DMS53 treated with DMSO at 0.1 percent for 48 hours (cell line): ENCODE results near the gene SAMD4B.
"Not testable (repeated sequence)": the region's sequence is repeated elsewhere in the genome, so short reads cannot be mapped to it uniquely, and the experiment has no call there.

Experiments used
- DNase-seq: peaks from one replicate; lab custom pipeline; 2025; ENCODE audit not compliant: unreplicated experiment; lab: John Stamatoyannopoulos, UW

SAMD4B gene

DNA sequence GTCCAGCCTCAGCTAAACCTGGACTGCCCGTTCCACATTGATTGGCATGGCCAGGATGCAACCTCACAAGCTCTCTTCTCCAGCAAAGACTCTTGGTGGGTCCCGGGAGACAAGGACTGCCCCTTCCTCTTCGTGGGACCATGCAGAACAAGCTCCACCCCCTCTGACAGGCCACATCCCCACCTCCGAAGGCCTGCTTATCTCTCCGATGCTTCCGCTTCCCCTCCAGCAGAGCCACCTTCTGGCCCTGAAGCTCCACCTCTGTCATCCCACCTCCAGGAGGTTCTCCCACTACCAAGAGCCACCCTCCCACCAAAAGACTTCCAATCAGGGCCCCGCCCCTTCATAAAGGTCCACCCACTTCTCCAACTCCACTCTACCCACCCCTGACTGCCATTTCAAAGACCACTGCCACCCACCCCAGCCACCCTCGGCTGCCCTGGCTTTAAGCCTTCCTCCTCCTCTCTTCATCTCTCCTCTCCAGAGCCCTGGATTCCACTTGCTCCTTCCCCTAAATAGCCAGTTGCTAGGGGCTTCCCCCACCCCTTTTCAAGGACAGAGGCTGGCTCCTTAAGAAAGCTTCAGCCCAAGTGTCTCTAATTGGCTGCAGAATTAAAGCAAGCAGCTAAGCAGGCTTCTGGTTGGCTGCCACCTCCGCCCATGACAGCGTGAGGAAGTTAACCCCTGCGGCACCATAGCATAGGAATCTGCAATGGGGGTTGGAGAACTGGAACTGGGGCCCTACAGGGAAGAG, 31.5 kb upstream of the SAMD4B start:
- DNase-seq = no peak

DNA sequence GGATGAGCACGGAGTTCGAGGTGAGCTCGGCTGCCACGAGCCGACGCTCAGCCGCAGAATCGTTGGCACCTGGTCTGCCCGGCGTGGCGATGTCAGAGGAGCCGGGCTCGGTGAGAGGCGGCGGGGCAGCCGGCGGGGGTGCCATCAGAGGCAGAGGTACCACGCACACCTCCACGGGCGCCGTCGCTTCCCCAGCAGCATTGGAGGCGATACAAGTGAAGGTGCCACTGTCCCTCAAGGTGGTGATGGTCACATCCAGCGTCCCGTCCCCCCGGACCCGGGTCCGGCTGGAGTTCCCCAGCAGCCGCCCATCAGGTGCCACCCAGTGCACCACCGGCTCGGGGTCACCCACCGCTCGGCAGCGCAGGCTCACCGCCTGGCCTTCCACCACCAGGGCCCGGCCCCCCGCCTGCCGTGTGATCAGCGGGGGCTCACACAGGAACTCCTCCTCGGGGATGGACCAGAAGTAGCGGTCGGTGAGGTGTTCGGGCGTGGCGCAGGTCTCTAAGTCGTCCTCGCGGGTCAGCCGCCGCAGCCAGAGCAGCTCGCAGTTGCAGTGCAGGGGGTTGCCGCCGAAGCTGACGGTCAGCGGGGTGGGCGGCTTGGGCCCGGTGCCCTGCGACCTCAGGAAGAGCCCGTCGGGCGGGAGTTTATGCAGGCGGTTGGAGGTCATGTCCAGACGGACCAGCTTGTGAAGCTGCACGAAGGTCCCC, 28.0 kb upstream of the SAMD4B start:
- DNase-seq = no peak

DNA sequence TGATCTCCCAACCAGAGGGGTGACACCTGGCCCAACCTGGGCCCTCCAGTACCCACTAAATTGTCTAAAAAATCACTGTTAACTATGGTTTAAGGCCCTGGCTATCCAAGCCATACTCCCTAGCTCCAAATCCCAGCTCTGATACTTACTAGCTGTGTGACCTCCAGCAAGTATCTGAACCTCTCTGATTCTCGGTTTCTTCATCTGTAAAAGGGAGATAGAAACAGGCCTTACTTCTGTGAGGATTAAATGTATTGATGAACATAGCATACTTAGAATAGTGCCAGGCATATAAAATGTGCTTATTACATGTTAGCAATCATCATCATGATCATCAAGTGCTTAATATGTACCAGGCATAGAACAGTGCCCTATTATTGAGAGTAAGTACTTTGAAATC, 26.3 kb upstream of the SAMD4B start:
- DNase-seq = no peak

DNA sequence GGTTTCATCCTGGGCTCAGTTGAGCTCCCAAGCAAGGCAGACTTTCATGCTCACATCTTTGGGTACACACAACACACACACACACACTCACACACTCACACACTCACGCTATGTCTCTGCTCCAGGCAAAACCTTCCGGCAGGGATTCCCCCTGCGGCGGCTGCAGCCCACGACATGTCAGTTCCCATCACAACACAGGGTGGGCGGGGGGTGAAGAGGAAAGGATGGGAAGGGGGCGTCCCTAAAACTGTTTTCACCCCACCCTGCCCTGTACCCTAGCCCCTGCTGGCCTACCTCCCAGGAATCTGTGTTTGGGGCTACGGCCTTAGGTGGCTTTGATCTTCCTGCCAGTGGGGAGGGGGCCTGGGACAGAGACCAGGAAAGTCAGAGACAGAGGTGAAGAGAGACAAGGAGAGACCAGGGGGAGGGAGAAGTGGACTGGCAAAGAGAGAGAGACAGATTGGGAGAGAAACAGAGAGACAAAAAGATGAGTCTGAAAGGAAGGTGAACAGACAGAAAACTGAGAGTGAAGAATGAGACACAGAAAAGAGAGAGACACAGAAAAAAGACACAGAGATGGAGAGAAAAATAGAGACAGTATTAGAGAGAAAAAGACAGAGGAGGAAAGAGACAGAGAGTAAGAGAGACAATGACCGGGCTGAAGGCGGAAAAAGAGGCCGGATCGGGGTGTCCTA, 25.4 kb upstream of the SAMD4B start:
- DNase-seq = no peak

DNA sequence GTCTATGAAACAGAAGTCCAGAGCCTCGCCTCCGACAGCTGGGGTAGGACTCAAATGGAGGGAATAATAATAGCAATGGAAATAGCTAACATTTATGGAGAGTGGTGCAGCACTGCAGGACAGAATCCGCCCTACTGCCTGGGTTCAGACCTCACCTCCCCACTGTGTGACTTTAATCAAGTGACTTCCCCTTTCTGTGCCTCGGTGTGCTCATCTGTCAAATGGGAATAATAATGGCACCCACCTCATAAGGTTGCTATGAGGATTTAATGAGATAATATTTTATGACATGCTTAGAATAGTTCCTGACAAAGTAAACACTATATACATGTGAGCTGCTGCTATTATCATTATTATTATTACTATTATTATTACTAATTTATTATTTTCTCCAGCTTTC, 24.7 kb upstream of the SAMD4B start:
- DNase-seq = no peak

DNA sequence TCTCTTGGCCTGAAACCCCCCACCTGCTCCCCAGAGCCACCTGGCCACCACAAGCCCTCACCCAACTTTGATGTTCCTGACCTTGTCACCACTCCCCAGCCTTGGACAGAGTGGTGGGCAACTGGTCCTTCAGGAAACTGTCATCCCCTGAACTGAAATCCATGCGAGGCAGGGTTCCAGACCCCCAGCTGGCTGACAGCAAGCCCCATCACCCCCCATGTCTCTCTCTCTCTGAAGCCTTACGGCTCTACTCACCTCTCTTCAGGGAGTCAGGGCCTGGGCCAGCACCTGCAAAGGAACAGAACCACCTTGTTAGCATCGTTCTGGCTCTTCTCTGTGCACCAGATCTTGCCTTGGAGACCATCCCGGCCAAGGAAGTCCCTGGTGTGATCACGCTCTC, 24.1 kb upstream of the SAMD4B start:
- no peak for DNase-seq

DNA sequence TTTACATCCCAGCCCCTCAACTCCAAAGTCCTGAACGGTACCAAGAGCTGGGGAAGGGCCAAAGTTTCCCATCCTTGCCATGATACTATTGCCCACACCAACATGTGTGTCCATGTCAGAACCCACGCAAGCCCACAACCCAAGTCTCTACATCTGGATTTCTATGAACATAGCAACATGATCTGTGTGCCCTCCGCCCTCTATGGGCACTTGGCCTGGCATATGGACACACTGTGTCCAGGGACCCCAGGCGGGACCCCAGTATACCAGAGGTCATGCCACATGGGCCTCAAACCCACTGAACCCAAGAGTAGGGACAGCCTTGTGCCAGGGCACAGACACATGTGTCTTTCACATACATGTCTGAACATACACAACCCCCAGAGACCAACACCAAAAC, 23.5 kb upstream of the SAMD4B start:
- DNase-seq = no peak

DNA sequence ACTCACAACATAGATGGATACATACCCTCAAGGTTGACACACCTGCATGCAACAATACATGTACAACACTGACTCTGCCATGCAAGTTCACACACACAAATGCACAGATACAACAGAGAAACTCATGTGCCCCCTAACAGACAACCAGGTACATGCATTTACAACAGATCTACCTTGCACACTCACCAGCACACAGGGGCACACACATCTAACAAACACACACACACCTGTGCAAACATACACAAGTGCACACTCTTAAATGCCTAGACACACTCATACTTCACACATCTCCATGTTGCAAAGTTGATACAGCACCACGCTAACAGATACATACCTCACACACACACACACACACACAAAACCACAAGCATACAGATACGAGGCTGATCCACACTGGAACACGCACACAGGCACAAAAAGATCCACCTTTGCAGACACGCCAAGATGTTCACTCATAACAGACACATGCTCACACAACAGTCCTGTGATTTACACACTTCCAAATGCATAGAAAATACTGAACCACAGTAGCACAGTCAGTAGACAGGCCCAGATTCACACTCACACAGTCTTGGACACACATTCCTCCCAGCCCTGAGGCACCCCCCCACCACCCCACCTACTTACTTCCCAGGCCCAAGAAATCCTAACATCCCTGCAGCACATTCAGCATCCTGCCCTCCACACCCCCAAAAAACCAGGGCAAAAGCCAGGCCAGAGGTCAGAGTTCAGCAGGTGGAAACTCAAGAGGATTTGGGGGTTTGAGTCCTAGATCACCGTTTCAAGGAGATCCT, 22.9 kb upstream of the SAMD4B start:
- no peak for DNase-seq

DNA sequence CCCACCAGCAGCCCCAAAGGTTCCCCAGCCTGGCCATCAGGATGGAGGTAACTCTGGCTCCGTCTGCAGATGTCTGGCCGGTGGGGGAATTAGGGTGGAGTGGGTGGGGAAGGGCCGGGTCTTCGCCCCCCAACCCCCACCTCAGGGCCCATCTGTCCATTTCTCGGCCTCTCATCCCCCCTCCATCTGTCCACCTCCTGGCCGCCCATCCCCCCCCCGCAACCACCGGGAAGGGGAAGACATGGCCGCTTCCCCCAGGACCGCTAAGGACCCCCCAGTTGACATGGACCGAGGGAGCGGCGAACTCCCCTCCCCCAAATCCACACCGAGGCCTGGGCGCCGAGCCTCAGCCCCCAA, 22.4 kb upstream of the SAMD4B start:
- no peak for DNase-seq

DNA sequence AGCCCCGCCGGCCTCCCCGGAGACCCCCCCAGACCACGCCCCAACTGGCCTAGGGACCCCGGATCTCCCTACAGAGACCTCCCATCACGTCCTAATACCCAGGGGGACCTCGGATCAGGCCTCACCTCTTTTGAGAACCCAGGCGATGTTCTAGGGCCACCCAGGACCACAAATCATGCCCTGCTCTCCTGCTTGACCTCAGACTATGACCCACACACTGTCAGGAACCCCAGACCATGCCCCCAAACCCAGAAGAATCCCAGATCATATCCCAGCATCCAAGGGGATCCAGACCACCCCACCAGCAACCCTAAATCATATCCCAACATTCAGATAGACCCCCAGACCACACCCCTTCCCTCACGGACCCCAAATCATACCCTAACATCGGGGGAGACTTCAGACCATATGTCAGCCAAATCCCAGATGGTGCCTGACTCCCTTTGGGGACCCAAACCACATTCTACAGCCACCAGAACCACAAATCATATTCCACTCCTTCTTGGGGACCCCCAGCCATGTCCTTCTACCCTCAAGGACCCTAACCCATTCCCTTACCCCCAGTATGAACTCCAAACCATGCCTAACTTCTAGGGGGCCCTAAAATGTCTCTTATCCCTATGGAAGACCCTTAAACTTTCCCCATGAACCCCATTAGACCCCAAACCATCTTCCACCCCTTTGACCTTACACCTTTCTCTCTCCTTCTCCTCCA, 20.9 kb upstream of the SAMD4B start:
- DNase-seq = no peak

DNA sequence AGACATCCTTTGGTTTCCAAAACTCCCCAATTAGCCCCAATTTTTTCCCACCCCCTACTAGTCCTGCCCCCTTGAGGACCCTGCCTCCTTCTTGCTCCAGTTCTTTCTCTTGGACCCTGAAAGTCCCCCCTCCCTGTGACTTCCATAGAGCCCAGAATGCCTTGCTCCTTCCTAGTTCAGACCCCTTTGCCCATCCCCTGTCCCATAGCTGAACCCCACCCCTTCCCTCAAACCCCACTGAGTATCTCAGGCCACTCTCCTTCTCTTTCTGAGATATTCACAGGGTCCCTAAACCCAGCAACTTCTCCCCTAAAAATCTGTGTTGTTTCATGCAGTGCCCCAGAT, 20.4 kb upstream of the SAMD4B start:
- no peak for DNase-seq

DNA sequence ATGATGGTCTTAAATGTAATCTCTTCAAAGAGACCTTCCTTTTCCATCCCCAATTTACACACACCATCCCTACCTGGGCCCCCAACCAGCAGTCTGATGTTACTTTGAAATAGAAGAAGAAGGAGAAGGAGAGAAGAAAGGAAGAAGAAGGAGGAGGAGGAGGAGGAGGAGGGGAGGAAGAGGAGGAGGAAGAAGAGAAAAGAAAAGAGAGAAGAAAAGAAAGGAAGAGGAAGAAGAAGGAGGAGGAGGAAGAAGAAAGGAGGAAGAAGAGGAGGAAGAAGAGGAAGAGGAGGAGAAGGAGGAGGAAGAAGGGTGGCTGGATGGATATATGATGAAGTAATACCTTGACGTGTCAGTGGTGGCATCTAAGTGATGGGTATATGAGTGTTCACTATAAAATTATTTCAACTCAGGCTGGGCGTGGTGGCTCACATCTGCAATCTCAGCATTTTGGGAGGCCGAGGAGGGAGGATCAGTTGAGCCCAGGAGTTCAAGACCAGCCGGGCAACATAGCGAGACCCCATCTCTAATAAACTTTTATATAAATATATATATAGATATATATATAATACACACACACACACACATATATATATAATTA, 17.9 kb upstream of the SAMD4B start:
- DNase-seq = no peak

DNA sequence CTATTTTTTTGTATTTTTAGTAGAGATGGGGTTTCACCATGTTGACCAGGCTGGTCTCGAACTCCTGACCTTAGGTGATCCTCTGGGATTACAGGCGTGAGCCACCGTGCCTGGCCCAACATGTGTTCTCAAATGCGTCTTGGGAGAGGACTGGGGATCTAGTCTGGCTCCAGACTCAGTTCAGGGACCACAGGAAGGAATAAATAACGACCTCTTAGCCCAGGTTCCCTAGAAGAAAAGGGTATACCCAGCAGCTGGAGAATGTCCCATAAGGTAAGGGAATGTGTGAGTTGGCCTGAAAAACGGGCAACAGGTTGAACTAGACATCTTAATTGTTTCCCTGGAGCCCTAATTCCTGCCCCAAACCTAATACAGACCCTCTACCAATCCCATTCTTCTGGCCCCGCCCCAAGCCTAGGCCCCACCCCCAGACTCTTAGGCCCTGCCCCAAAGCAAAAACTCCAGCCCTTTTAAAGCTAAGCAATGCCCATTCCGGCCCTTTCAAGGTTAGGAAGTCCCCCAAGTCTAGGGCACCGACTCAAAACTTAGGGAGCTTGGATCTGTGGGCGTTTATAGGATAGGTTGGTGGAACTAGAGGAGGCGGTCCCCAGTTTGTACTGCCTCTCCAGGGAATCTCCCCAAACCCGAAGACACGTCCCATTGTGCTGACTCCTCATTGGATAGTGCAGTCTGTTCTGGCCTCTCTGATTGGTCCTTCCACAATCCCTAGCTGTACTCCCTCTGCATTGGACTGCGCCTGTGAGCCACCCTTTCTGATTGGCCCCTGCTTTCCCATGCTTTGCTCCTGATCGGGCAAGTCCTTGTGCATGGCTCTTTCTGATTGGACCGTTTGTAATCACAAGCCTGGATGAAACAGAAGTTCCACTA, 16.2 kb upstream of the SAMD4B start:
- DNase-seq = no peak

DNA sequence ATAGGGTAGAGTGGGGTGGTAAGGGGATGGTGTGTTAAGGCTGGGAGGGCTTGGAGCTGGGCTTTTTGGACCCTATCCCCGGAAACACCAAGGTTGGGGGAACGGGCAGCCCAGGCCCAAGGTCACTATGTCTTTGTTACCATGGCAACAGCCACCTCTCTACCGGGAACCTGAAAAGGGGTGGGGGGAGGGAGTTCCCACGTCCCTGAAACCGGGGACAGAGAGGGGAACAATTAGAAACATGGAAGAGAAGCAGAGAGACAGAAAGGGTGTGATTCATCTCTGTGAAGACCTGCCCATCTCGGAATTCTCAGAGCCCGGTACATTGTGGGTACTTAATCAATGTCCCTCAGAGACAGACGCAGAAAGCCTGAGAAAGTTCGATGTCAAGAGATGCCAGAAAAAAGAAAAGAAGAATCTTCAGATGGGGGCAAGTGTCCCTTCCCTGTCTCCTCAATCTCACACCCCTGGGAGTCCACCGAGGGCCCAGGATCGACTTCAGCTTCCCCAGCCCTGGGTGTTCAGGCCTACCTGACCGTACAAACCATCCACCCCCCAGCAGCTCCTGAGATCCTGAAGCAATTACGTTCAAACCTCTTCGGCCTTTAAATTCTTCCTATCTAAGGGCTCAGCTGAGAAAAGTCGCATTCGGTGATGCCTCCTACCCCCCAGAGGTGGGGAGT, 14.7 kb upstream of the SAMD4B start:
- no peak for DNase-seq

DNA sequence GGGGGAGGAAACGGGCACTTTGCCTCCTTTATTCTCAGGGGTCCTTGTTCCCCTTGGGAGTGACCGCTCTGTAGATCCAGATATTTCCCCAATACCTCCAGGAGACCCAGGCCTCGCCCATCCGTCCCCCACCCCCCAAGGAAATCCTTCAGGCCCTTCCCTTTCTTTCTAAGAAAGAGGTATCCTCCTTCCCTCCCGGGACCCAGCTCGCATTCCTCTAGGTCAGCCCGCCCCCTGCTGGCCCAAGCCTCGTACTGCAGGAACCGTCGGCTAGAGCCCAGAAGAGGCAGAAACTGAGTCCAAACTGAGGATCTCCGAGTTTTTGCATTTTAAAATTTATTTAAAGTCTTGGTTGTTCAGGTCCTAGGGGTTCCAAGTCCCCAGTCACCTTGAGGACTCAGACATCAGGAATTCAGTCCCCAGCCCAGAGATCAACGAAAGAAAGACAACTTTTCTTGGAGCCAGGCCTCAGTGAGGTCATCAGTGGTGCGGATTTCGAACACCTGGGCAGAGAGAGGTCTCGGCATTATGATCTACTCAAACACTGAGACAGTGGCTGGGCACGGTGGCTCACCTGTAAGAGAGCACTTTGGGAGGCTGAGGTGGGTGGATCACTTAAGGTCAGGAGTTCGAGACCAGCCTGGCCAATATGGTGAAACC, 14.0 kb upstream of the SAMD4B start:
- DNase-seq = peak; percentile 49

DNA sequence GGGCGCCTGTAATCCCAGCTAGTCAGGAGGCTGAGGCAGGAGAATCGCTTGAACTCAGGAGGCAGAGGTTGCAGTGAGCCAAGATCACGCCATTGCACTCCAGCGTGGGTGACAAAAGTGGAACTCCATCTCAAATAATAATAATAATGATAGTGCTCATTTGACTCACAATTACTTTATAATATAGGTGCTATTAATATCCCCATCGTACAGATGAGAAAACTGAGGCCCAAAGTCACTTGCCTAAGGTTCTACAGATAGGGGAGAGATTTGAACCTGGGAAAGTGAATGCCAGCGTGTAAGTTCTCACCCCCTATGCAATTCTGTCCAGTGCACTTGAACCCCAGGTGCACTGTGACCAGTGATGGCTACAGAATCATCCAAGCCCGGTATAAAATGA, 12.3 kb upstream of the SAMD4B start:
- DNase-seq = no peak

DNA sequence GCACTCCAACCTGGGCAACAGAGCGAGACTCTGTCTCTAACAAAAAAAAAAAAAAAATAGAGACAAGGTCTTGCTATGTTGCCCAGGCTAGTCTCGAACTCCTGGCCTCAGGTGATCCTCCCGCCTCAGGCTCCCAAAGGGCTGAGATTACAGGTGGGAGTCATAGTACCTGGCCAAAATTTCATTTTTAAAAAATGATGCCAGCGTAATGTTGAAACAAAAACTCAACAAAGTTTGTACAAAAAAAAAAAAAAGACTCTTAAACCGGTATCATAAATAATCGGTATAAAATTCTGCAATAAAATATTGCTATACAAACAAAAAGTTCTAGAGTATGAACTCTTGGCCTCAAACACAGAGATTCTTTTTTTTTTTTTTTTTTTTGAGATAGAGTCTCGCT, 9.9 kb upstream of the SAMD4B start:
- no peak for DNase-seq

DNA sequence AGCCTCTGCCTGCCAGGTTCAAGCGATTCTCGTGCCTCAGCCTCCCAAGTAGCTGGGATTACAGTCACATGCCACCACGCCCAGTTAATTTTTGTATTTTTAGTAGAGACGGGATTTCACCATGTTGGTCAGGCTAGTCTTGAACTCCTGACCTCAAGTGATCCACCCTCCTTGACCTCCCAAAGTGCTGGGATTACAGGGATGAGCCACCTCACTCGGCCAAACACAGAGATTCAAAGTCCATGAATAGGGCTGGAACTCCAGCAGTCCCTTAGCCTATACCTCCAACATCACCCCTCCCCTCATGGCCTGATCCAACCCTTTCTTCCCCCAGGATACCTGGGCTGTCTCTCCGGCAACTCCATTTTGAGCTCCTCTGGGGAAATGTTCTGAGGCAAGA, 9.5 kb upstream of the SAMD4B start:
- not testable (repeated sequence) for DNase-seq

DNA sequence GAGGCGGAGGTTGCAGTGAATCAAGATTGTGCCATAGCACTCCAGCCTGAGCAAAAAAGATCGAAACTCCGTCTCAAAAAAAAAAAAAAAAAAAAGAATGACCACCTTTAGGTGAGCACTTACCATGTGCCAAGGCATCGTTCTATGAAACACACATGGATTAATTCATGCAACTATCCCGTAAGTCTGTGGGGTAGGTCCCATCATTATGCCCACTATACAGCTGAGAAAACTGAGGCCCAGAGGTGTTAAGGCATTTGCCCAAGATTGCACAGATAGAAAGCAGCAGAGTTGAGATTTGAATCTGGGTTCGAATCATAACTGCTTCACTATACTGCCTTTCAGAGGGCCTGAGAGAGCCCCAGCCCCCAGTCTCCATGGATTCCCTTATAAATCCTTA, 8.7 kb upstream of the SAMD4B start:
- no peak for DNase-seq
